ENCODE results near the gene C3orf18.

Gene C3orf18

GRCh38 chr3:50577348-50577747 is 9.8 kb upstream of the C3orf18 start:
- no peak for DNase-seq

GRCh38 chr3:50575372-50575771 is 7.8 kb upstream of the C3orf18 start:
- DNase-seq = no peak

GRCh38 chr3:50574444-50574831 is 6.9 kb upstream of the C3orf18 start:
- DNase-seq = peak; percentile 29 to 49

- peak; percentile 84 to 90 for DNase-seq
Observed at GRCh38 chr3:50573566-50574443, 6.3 kb upstream of the C3orf18 start.

GRCh38 chr3:50572801-50573371 is 5.3 kb upstream of the C3orf18 start:
- peak; percentile 27 to 38 for DNase-seq

GRCh38 chr3:50572158-50572557 is 4.6 kb upstream of the C3orf18 start:
- peak; percentile 86 to 88 for DNase-seq

- no peak for DNase-seq
Observed at GRCh38 chr3:50571486-50571885, 3.9 kb upstream of the C3orf18 start.

- DNase-seq = no peak
Observed at GRCh38 chr3:50570508-50571279, 3.1 kb upstream of the C3orf18 start.

- peak; percentile 94 for DNase-seq
Observed at GRCh38 chr3:50568947-50569749, 1.6 kb upstream of the C3orf18 start, which contains the start of gene HEMK1. Gene HEMK1 (plus strand): TSS chr3:50569522. CDS start chr3:50571105, 1,583 bp downstream.

- no peak for DNase-seq
Observed at GRCh38 chr3:50567011-50567385, 549 bp downstream of the C3orf18 start.

- no peak for DNase-seq
Observed at GRCh38 chr3:50564321-50564720, 3.2 kb downstream of the C3orf18 start.

- DNase-seq = no peak
Observed at GRCh38 chr3:50563867-50564266, 3.7 kb downstream of the C3orf18 start.

- DNase-seq = no peak
Observed at GRCh38 chr3:50562861-50563260, 4.7 kb downstream of the C3orf18 start.

GRCh38 chr3:50559702-50560101 is 7.8 kb downstream of the C3orf18 start:
- DNase-seq = no peak

GRCh38 chr3:50557915-50558314 is 9.6 kb downstream of the C3orf18 start:
- no peak for DNase-seq

GRCh38 chr3:50557106-50557505 is 10.4 kb downstream of the C3orf18 start:
- no peak for DNase-seq

GRCh38 chr3:50554553-50554952 is 13.0 kb downstream of the C3orf18 start:
- no peak for DNase-seq

- DNase-seq = no peak
Observed at GRCh38 chr3:50552598-50552997, 14.9 kb downstream of the C3orf18 start.

- DNase-seq = no peak
Observed at GRCh38 chr3:50551681-50552435, 15.7 kb downstream of the C3orf18 start.

GRCh38 chr3:50551054-50551659 is 16.4 kb downstream of the C3orf18 start:
- DNase-seq = no peak

GRCh38 chr3:50550079-50550736 is 17.3 kb downstream of the C3orf18 start:
- peak; percentile 65 to 72 for DNase-seq
